Keratinocyte (primary cell): ENCODE results near the gene DISC1. TPM values are rescaled to one million over a fixed set of nuclear protein-coding genes. Genes with fewer than 3 reads are reported as not detected.

Experiments
- DNase-seq: peaks from one replicate; pipeline ENCODE4 v3.0.0-alpha.2; 2011; ENCODE audit warnings: low read depth, missing footprints, low spot score
- FAIRE-seq: peaks from 2 replicates; lab custom pipeline; 2011; peaks lifted over from hg19 to GRCh38; lab: Jason Lieb, UNC
- H2AFZ ChIP-seq: 2 replicates; pipeline ENCODE4 v1.6.0; 2012; ENCODE audit warnings: low read length, control low read depth, inconsistent platforms; ENCODE audit not compliant: control insufficient read depth
- H3K27ac ChIP-seq: 2 replicates; pipeline ENCODE4 v1.5.1; 2011; ENCODE audit warnings: low read length; ENCODE audit not compliant: control insufficient read depth, insufficient read depth
- H3K27me3 ChIP-seq: 3 replicates; pipeline ENCODE4 v1.6.0; 2011; ENCODE audit warnings: low read length; ENCODE audit not compliant: control insufficient read depth, insufficient read depth; ENCODE audit errors: extremely low read depth
- H3K36me3 ChIP-seq, 2 experiments: 2 replicates in 1 of 2; 3 replicates in 1 of 2; pipeline ENCODE4 v1.5.1; 2011; ENCODE audit warnings: low read length in 2 of 2, mild to moderate bottlenecking in 1 of 2; ENCODE audit not compliant: control insufficient read depth in 2 of 2, insufficient read depth in 2 of 2; ENCODE audit errors: extremely low read depth in 1 of 2
- H3K4me1 ChIP-seq: 3 replicates; pipeline ENCODE4 v1.5.1; 2011; ENCODE audit warnings: low read length; ENCODE audit not compliant: control insufficient read depth, insufficient read depth; ENCODE audit errors: extremely low read depth
- H3K4me2 ChIP-seq: 3 replicates; pipeline ENCODE4 v1.6.0; 2011; ENCODE audit warnings: low read depth, low read length; ENCODE audit not compliant: control insufficient read depth, insufficient read depth; ENCODE audit errors: extremely low read depth
- H3K4me3 ChIP-seq, 3 experiments: fragments of 200-600 bp in 1 of 3; sonication (generic) in 1 of 3; 2 replicates in 2 of 3; 3 replicates in 1 of 3; pipeline ENCODE4 v1.5.1; 2011 to 2016; ENCODE audit warnings: low read length in 3 of 3, mild to moderate bottlenecking in 3 of 3, control low read depth in 2 of 3, inconsistent platforms in 1 of 3, low read depth in 1 of 3, mixed read lengths in 1 of 3, mixed run types in 1 of 3, moderate library complexity in 1 of 3; ENCODE audit not compliant: control insufficient read depth in 2 of 3, insufficient read depth in 2 of 3; ENCODE audit errors: extremely low read depth in 1 of 3
- H3K79me2 ChIP-seq: 2 replicates; pipeline ENCODE4 v1.6.0; 2012; ENCODE audit warnings: low read length; ENCODE audit not compliant: control insufficient read depth, insufficient read depth
- H3K9ac ChIP-seq: 3 replicates; pipeline ENCODE4 v1.6.0; 2011; ENCODE audit warnings: low read length; ENCODE audit not compliant: control insufficient read depth, insufficient read depth; ENCODE audit errors: extremely low read depth
- H3K9me1 ChIP-seq: 3 replicates; pipeline ENCODE4 v1.6.0; 2011; ENCODE audit warnings: low read length; ENCODE audit not compliant: control insufficient read depth, insufficient read depth; ENCODE audit errors: extremely low read depth
- H3K9me3 ChIP-seq: 2 replicates; pipeline ENCODE4 v1.5.1; 2012; ENCODE audit warnings: low read depth, low read length; ENCODE audit not compliant: control insufficient read depth
- H4K20me1 ChIP-seq: 3 replicates; pipeline ENCODE4 v1.6.0; 2011; ENCODE audit warnings: low read length; ENCODE audit not compliant: control insufficient read depth, insufficient read depth; ENCODE audit errors: extremely low read depth
- EZH2 ChIP-seq: IDR thresholded peaks from one replicate; pipeline ENCODE4 v1.6.1; 2012; ENCODE audit warnings: inconsistent platforms, mild to moderate bottlenecking, low read length, moderate library complexity
- dilution Hi-C: fragments of 300-500 bp; cut with MboI; formaldehyde crosslinking; loops from one replicate; pipeline ENCODE4 v1.7.0; 2020; ENCODE audit warnings: low sequenced_read_pairs; ENCODE audit not compliant: extremely low pct_ligation_motif_present
- polyA plus RNA-seq, 5 experiments: library from polyadenylated mRNA; depleted of rRNA in 3 of 5; stranded (reverse) in 3 of 5; stranded (forward) in 1 of 5; unstranded in 1 of 5; fragments of >200 nt; gene quantifications; 1 replicate in 1 of 5; 2 replicates in 3 of 5; 3 replicates in 1 of 5; pipeline versions ENCODE4 v1.2.1 to v1.2.3, GENCODE V29; 2011 to 2012; ENCODE audit warnings: missing spikeins in 2 of 5, low read depth in 1 of 5, low replicate concordance in 1 of 5
- TF ChIP-seq, protein P1 (sequence below), 3 experiments: IDR thresholded peaks in 1 of 3; conservative IDR thresholded peaks in 1 of 3; optimal IDR thresholded peaks in 1 of 3; 2 replicates in 2 of 3; 3 replicates in 1 of 3; pipeline versions ENCODE3 to v1.5.1; 2011; ENCODE audit warnings: low read length in 3 of 3, mild to moderate bottlenecking in 3 of 3, moderate library complexity in 2 of 3, control low read depth in 1 of 3, inconsistent platforms in 1 of 3; ENCODE audit not compliant: insufficient read depth in 2 of 3; ENCODE audit errors: extremely low read depth in 1 of 3

The DISC1 gene
- polyA plus RNA-seq, 1 donor (not counting 4 experiments of a cell fraction or from before 2014, with no cell fraction given) = 0.47 TPM

DNA sequence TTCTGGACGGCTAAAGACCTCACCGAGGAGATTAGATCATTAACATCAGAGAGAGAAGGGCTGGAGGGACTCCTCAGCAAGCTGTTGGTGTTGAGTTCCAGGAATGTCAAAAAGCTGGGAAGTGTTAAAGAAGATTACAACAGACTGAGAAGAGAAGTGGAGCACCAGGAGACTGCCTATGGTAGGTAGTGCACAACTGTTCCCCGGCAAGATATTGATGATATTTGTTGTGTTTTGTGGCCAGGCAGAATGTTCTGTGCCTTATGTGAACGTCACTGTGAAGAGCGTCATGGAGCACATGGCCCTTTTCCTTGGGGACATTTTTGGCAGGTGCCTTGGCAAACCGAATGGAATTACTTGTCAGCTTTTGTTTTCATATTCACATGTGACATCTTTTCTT, 191.7 kb downstream of the DISC1 start:
- Histone ChIP-seq H2AFZ (no peak overlapping the region), H3K9me3 (no peaks in the 10 kb centered on the region), H3K79me2 (no peaks in the 10 kb centered on the region), H4K20me1 (no peaks in the 10 kb centered on the region), H3K27me3 (no peaks in the 10 kb centered on the region), H3K4me1 (no peaks in the 10 kb centered on the region), H3K9me1 (no peaks in the 10 kb centered on the region), H3K4me2 (no peak overlapping the region), H3K27ac (no peak overlapping the region), H3K9ac (no peak overlapping the region), H3K4me3 (no peak overlapping the region), H3K36me3 (no peaks in the 10 kb centered on the region)
- DNase-seq (no peak), FAIRE-seq (no peak)
- TF ChIP-seq EZH2 = no peak
- TF ChIP-seq, protein P1, sequence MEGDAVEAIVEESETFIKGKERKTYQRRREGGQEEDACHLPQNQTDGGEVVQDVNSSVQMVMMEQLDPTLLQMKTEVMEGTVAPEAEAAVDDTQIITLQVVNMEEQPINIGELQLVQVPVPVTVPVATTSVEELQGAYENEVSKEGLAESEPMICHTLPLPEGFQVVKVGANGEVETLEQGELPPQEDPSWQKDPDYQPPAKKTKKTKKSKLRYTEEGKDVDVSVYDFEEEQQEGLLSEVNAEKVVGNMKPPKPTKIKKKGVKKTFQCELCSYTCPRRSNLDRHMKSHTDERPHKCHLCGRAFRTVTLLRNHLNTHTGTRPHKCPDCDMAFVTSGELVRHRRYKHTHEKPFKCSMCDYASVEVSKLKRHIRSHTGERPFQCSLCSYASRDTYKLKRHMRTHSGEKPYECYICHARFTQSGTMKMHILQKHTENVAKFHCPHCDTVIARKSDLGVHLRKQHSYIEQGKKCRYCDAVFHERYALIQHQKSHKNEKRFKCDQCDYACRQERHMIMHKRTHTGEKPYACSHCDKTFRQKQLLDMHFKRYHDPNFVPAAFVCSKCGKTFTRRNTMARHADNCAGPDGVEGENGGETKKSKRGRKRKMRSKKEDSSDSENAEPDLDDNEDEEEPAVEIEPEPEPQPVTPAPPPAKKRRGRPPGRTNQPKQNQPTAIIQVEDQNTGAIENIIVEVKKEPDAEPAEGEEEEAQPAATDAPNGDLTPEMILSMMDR (optimal IDR thresholded peaks at IDR 0.05 in 1 of 3, IDR thresholded peaks at IDR 0.05 in 1 of 3, conservative IDR thresholded peaks at IDR 0.05 in 1 of 3; ENCODE audit: extremely low read depth in 1 of 3, insufficient read depth in 2 of 3, low read length in 3 of 3) = no peak
- dilution Hi-C loops = no loop called here

DNA sequence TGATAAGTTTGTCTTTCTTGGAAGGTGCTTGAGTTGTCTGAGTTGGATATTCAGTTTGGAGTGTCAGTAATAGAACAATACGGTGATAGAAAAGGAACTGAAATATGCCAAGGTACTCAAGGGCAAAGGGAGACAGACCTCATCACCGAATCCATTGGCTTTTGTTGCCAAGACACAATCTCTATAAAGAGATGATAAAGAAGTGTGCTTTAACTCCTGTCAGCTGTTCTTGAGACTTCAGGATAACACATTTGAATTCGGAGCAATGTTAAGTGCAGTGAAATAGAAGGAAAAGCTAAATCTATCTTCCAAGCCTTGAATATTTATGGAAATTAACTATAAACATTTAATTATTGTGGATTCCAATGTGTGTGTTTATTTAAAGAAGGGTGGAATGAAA, 194.7 kb downstream of the DISC1 start:
- H3K4me1 ChIP-seq = no peaks in the 10 kb centered on the region
- no peaks in the 10 kb centered on the region for H3K36me3 ChIP-seq
- H2AFZ ChIP-seq = no peak overlapping the region
- no peaks in the 10 kb centered on the region for H3K79me2 ChIP-seq
- no peak for DNase-seq
- H3K9me3 ChIP-seq = no peaks in the 10 kb centered on the region
- FAIRE-seq = no peak
- no peaks in the 10 kb centered on the region for H3K9me1 ChIP-seq
- no peak overlapping the region for H3K27ac ChIP-seq
- no peak overlapping the region for H3K9ac ChIP-seq
- H3K4me3 ChIP-seq = no peak overlapping the region
- H3K27me3 ChIP-seq = no peaks in the 10 kb centered on the region
- H3K4me2 ChIP-seq = no peak overlapping the region
- dilution Hi-C loops = no loop called here
- no peaks in the 10 kb centered on the region for H4K20me1 ChIP-seq
- TF ChIP-seq EZH2 = no peak
- TF ChIP-seq, protein P1 (optimal IDR thresholded peaks at IDR 0.05 in 1 of 3, IDR thresholded peaks at IDR 0.05 in 1 of 3, conservative IDR thresholded peaks at IDR 0.05 in 1 of 3; ENCODE audit: extremely low read depth in 1 of 3, insufficient read depth in 2 of 3, low read length in 3 of 3) = no peak
